DOHH2 (cell line): ENCODE data around the gene TXNIP.

Source experiments
- CTCF ChIP-seq: fragments of 200-600 bp; sonication (generic); IDR thresholded peaks from one replicate; pipeline ENCODE4 v1.5.1; 2014; ENCODE audit warnings: antibody characterized with exemption, mild to moderate bottlenecking, low read depth, low read length; ENCODE audit not compliant: poor library complexity, severe bottlenecking
- EZH2phosphoT487 ChIP-seq: fragments of 200-600 bp; sonication (generic); IDR thresholded peaks from 2 replicates; pipeline ENCODE4 v1.6.1; 2017; ENCODE audit warnings: borderline replicate concordance, mild to moderate bottlenecking, antibody characterized with exemption, low read length, moderate library complexity, mixed read lengths

GRCh38 chr1:145955436-145955835, 40.9 kb downstream of the TXNIP start:
- TF ChIP-seq CTCF: no peak
- TF ChIP-seq EZH2phosphoT487: no peak
